ENCODE results near the gene USP49.
A peak's percentile ranks its signal among the peaks of the same experiment; 100 is the strongest.

Gene USP49

DNA sequence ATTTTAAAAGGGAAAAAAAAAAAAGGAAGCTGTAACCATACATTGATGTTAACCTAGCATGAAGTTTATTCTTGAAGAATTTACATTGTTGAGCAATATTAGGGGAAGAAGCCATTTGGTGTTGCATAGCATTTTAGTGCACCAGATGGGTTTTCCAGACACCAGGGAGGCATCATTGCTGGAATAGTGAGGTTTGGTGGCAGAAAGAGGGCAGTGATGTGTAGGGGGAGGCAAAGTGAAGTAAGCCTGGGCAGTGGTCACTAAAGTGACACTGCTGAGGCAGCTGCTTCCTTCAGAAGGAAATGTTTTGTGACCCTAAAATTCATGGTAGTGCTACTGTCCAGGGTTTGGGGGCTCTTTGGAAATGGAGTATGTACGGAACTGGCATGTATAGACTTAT lies 105.1 kb downstream of the USP49 start:
- peaks cover 51% of the 10 kb centered on the region for H3K36me3 ChIP-seq (ENCODE audit: insufficient read depth, low read length)
- H3K27ac ChIP-seq (ENCODE audit: low read length): no peak overlapping the region
- no peak overlapping the region for H2AFZ ChIP-seq (ENCODE audit: low read depth, low read length)
- H3K4me2 ChIP-seq (ENCODE audit: insufficient read depth, low read length): peak overlapping the region; percentile 35; the same call in 1 of the 2 replicates
- ATAC-seq (ENCODE audit: insufficient read depth, low read depth): no peak
- H3K79me2 ChIP-seq (ENCODE audit: insufficient read depth, low read length): peaks cover 42% of the 10 kb centered on the region
- H3K4me1 ChIP-seq (ENCODE audit: insufficient read depth, low read length): peaks cover 32% of the 10 kb centered on the region
- TF ChIP-seq EZH2 (IDR thresholded peaks at IDR 0.05; ENCODE audit: borderline replicate concordance, low read depth, low read length, severe bottlenecking): no peak
- TF ChIP-seq, protein P1, sequence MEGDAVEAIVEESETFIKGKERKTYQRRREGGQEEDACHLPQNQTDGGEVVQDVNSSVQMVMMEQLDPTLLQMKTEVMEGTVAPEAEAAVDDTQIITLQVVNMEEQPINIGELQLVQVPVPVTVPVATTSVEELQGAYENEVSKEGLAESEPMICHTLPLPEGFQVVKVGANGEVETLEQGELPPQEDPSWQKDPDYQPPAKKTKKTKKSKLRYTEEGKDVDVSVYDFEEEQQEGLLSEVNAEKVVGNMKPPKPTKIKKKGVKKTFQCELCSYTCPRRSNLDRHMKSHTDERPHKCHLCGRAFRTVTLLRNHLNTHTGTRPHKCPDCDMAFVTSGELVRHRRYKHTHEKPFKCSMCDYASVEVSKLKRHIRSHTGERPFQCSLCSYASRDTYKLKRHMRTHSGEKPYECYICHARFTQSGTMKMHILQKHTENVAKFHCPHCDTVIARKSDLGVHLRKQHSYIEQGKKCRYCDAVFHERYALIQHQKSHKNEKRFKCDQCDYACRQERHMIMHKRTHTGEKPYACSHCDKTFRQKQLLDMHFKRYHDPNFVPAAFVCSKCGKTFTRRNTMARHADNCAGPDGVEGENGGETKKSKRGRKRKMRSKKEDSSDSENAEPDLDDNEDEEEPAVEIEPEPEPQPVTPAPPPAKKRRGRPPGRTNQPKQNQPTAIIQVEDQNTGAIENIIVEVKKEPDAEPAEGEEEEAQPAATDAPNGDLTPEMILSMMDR (IDR thresholded peaks at IDR 0.05; ENCODE audit: borderline replicate concordance, extremely low read depth, low read length, poor library complexity, severe bottlenecking): no peak
- no peaks in the 10 kb centered on the region for H3K9me3 ChIP-seq (ENCODE audit: insufficient read depth, low read length, severe bottlenecking)
- no peak overlapping the region for H3K9ac ChIP-seq (ENCODE audit: low read depth, low read length)
- H4K20me1 ChIP-seq (ENCODE audit: insufficient read depth, low read length): peaks cover 8% of the 10 kb centered on the region; the same call in 1 of the 2 replicates
- no peak for DNase-seq
- no peak overlapping the region for H3K4me3 ChIP-seq (ENCODE audit: low read depth in 1 of 2, low read length in 2 of 2)
- no peaks in the 10 kb centered on the region for H3K27me3 ChIP-seq (ENCODE audit: insufficient read depth, low read length, poor library complexity)

DNA sequence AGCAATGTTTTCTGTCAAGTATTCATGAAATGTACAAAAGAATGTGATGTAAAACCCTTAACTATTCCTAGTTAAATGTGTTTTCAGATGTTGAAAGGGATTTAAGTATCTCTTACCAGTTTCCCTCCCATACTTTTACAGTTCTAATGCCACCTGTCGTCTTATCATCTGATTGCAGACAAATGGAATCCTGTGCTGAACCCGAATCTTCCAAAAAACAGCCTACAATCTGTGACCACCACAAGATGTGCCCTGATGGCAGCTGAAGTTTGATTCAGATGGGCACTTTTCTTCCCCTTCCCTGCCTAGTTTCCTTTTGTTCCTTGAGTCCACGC lies 105.8 kb downstream of the USP49 start:
- no peak for DNase-seq
- Histone ChIP-seq H3K9ac (ENCODE audit: low read depth, low read length) (no peak overlapping the region), H2AFZ (ENCODE audit: low read depth, low read length) (no peak overlapping the region), H3K4me2 (ENCODE audit: insufficient read depth, low read length) (peak overlapping the region; percentile 90), H3K4me1 (ENCODE audit: insufficient read depth, low read length) (peaks cover 32% of the 10 kb centered on the region), H3K79me2 (ENCODE audit: insufficient read depth, low read length) (peaks cover 42% of the 10 kb centered on the region), H3K4me3 (ENCODE audit: low read depth in 1 of 2, low read length in 2 of 2) (peak overlapping the region in 1 of 2 experiments; percentile 85; a peak in 1 of 4 replicates), H3K27ac (ENCODE audit: low read length) (no peak overlapping the region), H4K20me1 (ENCODE audit: insufficient read depth, low read length) (peaks cover 8% of the 10 kb centered on the region; the same call in 1 of the 2 replicates), H3K36me3 (ENCODE audit: insufficient read depth, low read length) (peaks cover 45% of the 10 kb centered on the region), H3K27me3 (ENCODE audit: insufficient read depth, low read length, poor library complexity) (no peaks in the 10 kb centered on the region), H3K9me3 (ENCODE audit: insufficient read depth, low read length, severe bottlenecking) (no peaks in the 10 kb centered on the region)
- TF ChIP-seq, protein P1 (IDR thresholded peaks at IDR 0.05; ENCODE audit: borderline replicate concordance, extremely low read depth, low read length, poor library complexity, severe bottlenecking): no peak
- no peak for TF ChIP-seq EZH2 (IDR thresholded peaks at IDR 0.05; ENCODE audit: borderline replicate concordance, low read depth, low read length, severe bottlenecking)
- no peak for ATAC-seq (ENCODE audit: insufficient read depth, low read depth)

DNA sequence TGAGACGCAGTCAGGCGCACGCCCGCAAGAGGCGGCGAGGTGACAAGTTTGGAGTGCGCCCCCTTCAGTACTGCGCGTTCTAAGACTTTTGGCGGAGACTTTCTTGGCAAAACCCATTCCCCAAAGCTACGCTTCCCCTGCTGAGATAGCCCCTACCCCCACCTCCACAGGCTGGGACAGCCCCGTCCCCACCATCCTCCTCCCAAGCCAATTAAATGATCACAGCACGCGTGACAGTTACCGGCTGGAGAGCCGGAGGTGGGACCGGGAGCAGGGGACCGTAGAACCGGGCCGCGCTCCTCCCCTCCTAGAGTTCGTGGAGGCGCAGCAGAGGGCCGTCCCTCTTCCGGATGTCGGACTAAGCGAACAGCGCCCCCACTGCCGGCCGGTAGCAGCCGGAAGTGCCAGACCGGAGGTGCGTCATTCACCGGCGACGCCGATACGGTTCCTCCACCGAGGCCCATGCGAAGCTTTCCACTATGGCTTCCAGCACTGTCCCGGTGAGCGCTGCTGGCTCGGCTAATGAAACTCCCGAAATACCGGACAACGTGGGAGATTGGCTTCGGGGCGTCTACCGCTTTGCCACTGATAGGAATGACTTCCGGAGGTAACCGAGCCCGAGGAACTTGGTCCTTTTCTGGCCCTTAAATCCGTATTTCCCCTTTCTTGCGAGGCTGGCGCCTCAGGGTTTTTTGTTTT lies 107.8 kb downstream of the USP49 start, which contains the start of gene TOMM6:
TSS of gene TOMM6 (plus strand) at position 476 of the 699 bp plus-strand sequence. CDS start at position 480, 4 bp downstream.
- Histone ChIP-seq H3K9me3 (ENCODE audit: insufficient read depth, low read length, severe bottlenecking) (no peaks in the 10 kb centered on the region), H2AFZ (ENCODE audit: low read depth, low read length) (peak within 1 kb of the TSS; percentile 80), H3K27me3 (ENCODE audit: insufficient read depth, low read length, poor library complexity) (no peaks in the 10 kb centered on the region), H3K9ac (ENCODE audit: low read depth, low read length) (peak within 1 kb of the TSS; percentile 79), H3K4me3 (ENCODE audit: low read depth in 1 of 2, low read length in 2 of 2) (peak within 1 kb of the TSS; percentile 85 to 99), H3K27ac (ENCODE audit: low read length) (peak within 1 kb of the TSS; percentile 90), H3K4me1 (ENCODE audit: insufficient read depth, low read length) (peaks cover 32% of the 10 kb centered on the region), H3K36me3 (ENCODE audit: insufficient read depth, low read length) (peaks cover 35% of the 10 kb centered on the region), H3K79me2 (ENCODE audit: insufficient read depth, low read length) (peaks cover 42% of the 10 kb centered on the region), H4K20me1 (ENCODE audit: insufficient read depth, low read length) (peaks cover 8% of the 10 kb centered on the region; the same call in 1 of the 2 replicates), H3K4me2 (ENCODE audit: insufficient read depth, low read length) (peak within 1 kb of the TSS; percentile 90)
- ATAC-seq (ENCODE audit: insufficient read depth, low read depth): peak; percentile 80
- peak; percentile 96 for DNase-seq
- TF ChIP-seq, protein P1 (IDR thresholded peaks at IDR 0.05; ENCODE audit: borderline replicate concordance, extremely low read depth, low read length, poor library complexity, severe bottlenecking): peak; percentile 80
- no peak for TF ChIP-seq EZH2 (IDR thresholded peaks at IDR 0.05; ENCODE audit: borderline replicate concordance, low read depth, low read length, severe bottlenecking)

Data from DND-41 (cell line).